ENCODE measurements around the gene HS3ST2.

DNA sequence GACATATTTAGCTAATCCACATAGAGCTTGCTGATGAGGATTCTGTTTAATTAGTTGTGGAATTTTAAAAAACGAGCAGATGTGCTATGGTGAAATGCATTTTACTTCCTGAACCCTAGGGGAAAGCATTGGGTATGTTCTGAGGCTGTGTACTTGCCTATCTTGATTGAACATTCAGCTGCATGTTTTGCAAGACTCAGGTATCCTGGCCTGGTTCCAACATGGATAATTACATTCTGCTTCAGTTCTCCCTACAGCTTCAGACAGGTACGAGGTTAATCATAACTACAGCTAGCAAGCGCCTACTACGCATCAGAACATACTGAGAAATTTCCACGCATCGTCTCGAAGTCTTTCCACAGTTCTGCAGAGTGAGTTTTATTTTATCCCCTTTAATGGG, 77.0 kb downstream of the HS3ST2 start:
- no peak for TF ChIP-seq EZH2 (IDR thresholded peaks at IDR 0.05; ENCODE audit: borderline replicate concordance, low read depth, low read length, severe bottlenecking)
- TF ChIP-seq, protein P1, sequence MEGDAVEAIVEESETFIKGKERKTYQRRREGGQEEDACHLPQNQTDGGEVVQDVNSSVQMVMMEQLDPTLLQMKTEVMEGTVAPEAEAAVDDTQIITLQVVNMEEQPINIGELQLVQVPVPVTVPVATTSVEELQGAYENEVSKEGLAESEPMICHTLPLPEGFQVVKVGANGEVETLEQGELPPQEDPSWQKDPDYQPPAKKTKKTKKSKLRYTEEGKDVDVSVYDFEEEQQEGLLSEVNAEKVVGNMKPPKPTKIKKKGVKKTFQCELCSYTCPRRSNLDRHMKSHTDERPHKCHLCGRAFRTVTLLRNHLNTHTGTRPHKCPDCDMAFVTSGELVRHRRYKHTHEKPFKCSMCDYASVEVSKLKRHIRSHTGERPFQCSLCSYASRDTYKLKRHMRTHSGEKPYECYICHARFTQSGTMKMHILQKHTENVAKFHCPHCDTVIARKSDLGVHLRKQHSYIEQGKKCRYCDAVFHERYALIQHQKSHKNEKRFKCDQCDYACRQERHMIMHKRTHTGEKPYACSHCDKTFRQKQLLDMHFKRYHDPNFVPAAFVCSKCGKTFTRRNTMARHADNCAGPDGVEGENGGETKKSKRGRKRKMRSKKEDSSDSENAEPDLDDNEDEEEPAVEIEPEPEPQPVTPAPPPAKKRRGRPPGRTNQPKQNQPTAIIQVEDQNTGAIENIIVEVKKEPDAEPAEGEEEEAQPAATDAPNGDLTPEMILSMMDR (IDR thresholded peaks at IDR 0.05; ENCODE audit: extremely low read depth in 1 of 2, insufficient read depth in 1 of 2, low read depth in 1 of 2, low read length in 2 of 2) = no peak

Measured in endothelial cell of umbilical vein (primary cell).